Lung (tissue), 12 donors: ENCODE data around the gene ZFC3H1. TPM values are rescaled to one million over a fixed set of nuclear protein-coding genes. Genes with fewer than 3 reads are reported as not detected.
"Not testable (repeated sequence)": the region's sequence is repeated elsewhere in the genome, so short reads cannot be mapped to it uniquely, and the experiment has no call there.

Experiments used
- ATAC-seq: fragments of 200-7000 bp; cut with Tn5 transposase; one replicate; pipeline ENCODE4 v1.9.1; 2020; ENCODE audit warnings: moderate number of reproducible peaks; ENCODE audit not compliant: insufficient read depth, low FRiP score
- DNase-seq, 3 donors: peaks; one replicate each; pipeline ENCODE4 v3.0.0-alpha.2; 2013 to 2017
- H3K27ac ChIP-seq, 2 donors: one replicate each; pipeline ENCODE4 v1.5.1; 2013; ENCODE audit warnings: mild to moderate bottlenecking in 2 of 2, moderate library complexity in 2 of 2, control low read depth in 1 of 2, inconsistent platforms in 1 of 2, low read depth in 1 of 2, low read length in 1 of 2
- H3K27me3 ChIP-seq, 3 donors: one replicate each; pipeline ENCODE4 v1.5.1; 2013; ENCODE audit warnings: low read length in 2 of 3; ENCODE audit not compliant: control insufficient read depth in 3 of 3, insufficient read depth in 3 of 3
- H3K36me3 ChIP-seq, 4 donors: one replicate each; pipeline ENCODE4 v1.5.1; 2013; ENCODE audit warnings: low read length in 4 of 4, mild to moderate bottlenecking in 1 of 4, moderate library complexity in 1 of 4; ENCODE audit not compliant: control insufficient read depth in 4 of 4, insufficient read depth in 4 of 4
- H3K4me1 ChIP-seq, 5 donors: one replicate each; pipeline ENCODE4 v1.5.1; 2013; ENCODE audit warnings: low read length in 5 of 5, mild to moderate bottlenecking in 2 of 5, moderate library complexity in 1 of 5; ENCODE audit not compliant: control insufficient read depth in 5 of 5, insufficient read depth in 5 of 5
- H3K4me3 ChIP-seq: one replicate; pipeline ENCODE4 v1.5.1; 2013; ENCODE audit warnings: mild to moderate bottlenecking, control low read depth, moderate library complexity
- H3K9ac ChIP-seq, 2 donors: one replicate each; pipeline ENCODE4 v1.5.1; 2013; ENCODE audit warnings: low read length in 2 of 2, control low read depth in 1 of 2; ENCODE audit not compliant: insufficient read depth in 1 of 2
- H3K9me3 ChIP-seq, 4 donors: one replicate each; pipeline ENCODE4 v1.5.1; 2013; ENCODE audit warnings: low read length in 3 of 4, mild to moderate bottlenecking in 1 of 4, moderate library complexity in 1 of 4; ENCODE audit not compliant: control insufficient read depth in 4 of 4, insufficient read depth in 3 of 4
- WGBS, 2 donors: extraction: QIAGEN DNeasy Blood & Tissue Kit; methylation state at CpG; one replicate each; pipeline ENCODE4 v1.1.7; 2013; 5-methylcytosine and 5-hydroxymethylcytosine counted together
- polyA plus RNA-seq, 2 donors: library from polyadenylated mRNA; stranded (reverse); fragments of 200-250 nt; gene quantifications; one replicate each; pipeline ENCODE4 v1.2.1, GENCODE V29; 2013
- total RNA-seq, 2 donors: library from RNA; depleted of rRNA in 1 of 2; stranded (reverse); fragments of >200 nt in 1 of 2; gene quantifications; one replicate each; pipeline ENCODE4 v1.2.1, GENCODE V29; 2014 to 2021
- TF ChIP-seq, protein P1 (sequence below): IDR thresholded peaks from 2 replicates; pipeline ENCODE4 v1.5.1; 2012; ENCODE audit warnings: mild to moderate bottlenecking; ENCODE audit errors: control extremely low read depth, extremely low read depth
- donor health status: control.
- donor health status: control.
- donor health status: Bipolar disorder and iron deficiency.
- donor health status: healthy.
- donor health status: DM: yes; HTN: yes; CAD: no.

ZFC3H1 gene
- total and polyA plus RNA-seq, 4 donors = 15.5 to 107 (median 29.6) TPM

GRCh38 chr12:71695782-71696181 lies 32.1 kb upstream of the ZFC3H1 start:
- Histone ChIP-seq H3K27ac (no peak overlapping the region), H3K4me1 (peaks cover 0 to 8% (median 0%) of the 10 kb centered on the region in 5 donors), H3K4me3 (no peak overlapping the region), H3K9me3 (no peaks in the 10 kb centered on the region), H3K27me3 (no peaks in the 10 kb centered on the region), H3K36me3 (peaks cover 10 to 23% (median 19%) of the 10 kb centered on the region in 4 donors), H3K9ac (no peak overlapping the region)
- DNase-seq (no peak), ATAC-seq (no peak)
- TF ChIP-seq, protein P1, sequence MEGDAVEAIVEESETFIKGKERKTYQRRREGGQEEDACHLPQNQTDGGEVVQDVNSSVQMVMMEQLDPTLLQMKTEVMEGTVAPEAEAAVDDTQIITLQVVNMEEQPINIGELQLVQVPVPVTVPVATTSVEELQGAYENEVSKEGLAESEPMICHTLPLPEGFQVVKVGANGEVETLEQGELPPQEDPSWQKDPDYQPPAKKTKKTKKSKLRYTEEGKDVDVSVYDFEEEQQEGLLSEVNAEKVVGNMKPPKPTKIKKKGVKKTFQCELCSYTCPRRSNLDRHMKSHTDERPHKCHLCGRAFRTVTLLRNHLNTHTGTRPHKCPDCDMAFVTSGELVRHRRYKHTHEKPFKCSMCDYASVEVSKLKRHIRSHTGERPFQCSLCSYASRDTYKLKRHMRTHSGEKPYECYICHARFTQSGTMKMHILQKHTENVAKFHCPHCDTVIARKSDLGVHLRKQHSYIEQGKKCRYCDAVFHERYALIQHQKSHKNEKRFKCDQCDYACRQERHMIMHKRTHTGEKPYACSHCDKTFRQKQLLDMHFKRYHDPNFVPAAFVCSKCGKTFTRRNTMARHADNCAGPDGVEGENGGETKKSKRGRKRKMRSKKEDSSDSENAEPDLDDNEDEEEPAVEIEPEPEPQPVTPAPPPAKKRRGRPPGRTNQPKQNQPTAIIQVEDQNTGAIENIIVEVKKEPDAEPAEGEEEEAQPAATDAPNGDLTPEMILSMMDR = no peak
- 92 to 97% methylated on average over 1 of the region's 1 CpG for WGBS, 2 donors

DNA sequence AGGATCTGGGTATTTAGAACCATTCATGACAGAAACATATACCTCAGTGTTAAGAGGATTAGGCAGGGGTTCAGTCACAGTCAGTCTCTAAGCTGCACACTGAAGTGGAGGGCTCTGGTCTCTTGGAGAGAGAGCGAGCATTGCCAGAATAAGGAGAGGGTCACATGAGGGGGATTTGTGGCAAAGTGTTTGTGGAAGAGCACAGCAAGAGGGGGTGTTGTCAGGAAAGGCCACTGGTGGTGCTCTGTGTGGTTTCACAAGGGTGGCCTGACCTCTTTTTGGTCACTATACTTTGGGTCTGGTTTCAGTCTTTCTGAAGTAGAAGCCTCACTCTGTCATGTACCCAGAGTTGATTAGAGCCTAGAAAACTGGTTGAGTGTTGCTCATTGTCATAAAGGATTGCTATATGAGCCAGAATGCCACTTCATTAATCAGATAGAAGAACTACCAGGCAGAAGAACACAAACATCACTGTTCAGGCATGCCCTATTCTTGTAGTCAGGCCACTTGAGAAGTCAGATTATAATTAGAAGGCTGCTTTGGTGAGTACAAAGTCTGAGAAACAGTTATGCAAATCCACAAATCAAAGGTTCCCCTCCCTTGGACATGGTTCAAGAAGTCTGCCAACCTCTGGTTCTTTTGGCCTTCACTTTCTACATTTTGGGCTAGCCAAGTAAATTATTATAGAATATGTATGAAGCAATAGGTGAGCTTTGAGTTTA lies 30.6 kb upstream of the ZFC3H1 start:
- Histone ChIP-seq H3K27me3 (no peaks in the 10 kb centered on the region), H3K4me3 (no peak overlapping the region), H3K9ac (no peak overlapping the region), H3K9me3 (no peaks in the 10 kb centered on the region), H3K36me3 (peaks cover 7 to 22% (median 11%) of the 10 kb centered on the region in 4 donors), H3K4me1 (peaks cover 0 to 8% (median under 1%) of the 10 kb centered on the region in 5 donors), H3K27ac (peak overlapping the region in 1 of 2 donors; percentile 68)
- DNase-seq (no peak), ATAC-seq (no peak)
- TF ChIP-seq, protein P1 = no peak
- WGBS, 2 donors = 89 to 100% methylated on average over 1 of the region's 1 CpG

- not testable (repeated sequence) for H3K9me3 ChIP-seq, H3K4me3 ChIP-seq, DNase-seq, ATAC-seq, H3K9ac ChIP-seq, H3K27me3 ChIP-seq, H3K4me1 ChIP-seq
- H3K36me3 ChIP-seq = peaks cover under 1 to 17% (median 7%) of the 10 kb centered on the region in 4 donors
- H3K27ac ChIP-seq = peak overlapping the region in 1 of 2 donors; percentile 68
- WGBS, 2 donors = 85 to 95% methylated on average over 5 of the region's 5 CpGs
These were observed 30.0 kb upstream of the ZFC3H1 start for GRCh38 chr12:71693651-71694050.

DNA sequence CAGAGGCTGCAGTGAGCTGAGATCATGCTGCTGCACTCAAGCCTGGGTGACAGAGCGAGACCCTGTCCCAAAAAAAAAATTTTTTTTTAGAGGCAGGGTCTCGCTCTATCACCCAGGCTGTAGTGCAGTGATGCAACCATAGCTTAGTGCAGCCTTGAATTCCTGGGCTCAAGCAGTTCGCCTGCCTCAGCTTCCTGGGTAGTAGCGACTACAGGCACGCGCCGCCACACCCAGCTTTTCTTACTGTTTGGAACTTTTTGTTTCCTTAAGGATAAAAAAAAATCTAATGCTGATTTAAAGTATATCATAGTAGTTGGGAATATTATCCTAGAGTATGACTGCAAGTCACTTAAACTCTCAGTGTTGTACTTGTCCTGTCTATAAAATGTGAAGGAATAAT lies 29.5 kb upstream of the ZFC3H1 start:
- Histone ChIP-seq H3K27ac (no peak overlapping the region), H3K4me1 (peaks cover 0 to 13% (median 3%) of the 10 kb centered on the region in 5 donors), H3K9ac (no peak overlapping the region), H3K4me3 (no peak overlapping the region), H3K36me3 (peaks cover 0 to 12% (median 6%) of the 10 kb centered on the region in 4 donors), H3K9me3 (no peaks in the 10 kb centered on the region), H3K27me3 (no peaks in the 10 kb centered on the region)
- ATAC-seq (no peak), DNase-seq (no peak)
- TF ChIP-seq, protein P1 = no peak
- WGBS, 2 donors = 97 to 98% methylated on average over 7 of the region's 7 CpGs
